Erythroblast (primary cell): ENCODE data around the gene GPR173.

ENCODE experiments used
- GATA1 ChIP-seq: IDR thresholded peaks from 2 replicates; pipeline ENCODE4 v1.6.1; 2011; ENCODE audit warnings: low read depth, mild to moderate bottlenecking, control low read depth, low read length, moderate library complexity
- POLR2A ChIP-seq: IDR thresholded peaks from 2 replicates; pipeline ENCODE4 v1.6.1; 2011; ENCODE audit warnings: mild to moderate bottlenecking, low read length

DNA sequence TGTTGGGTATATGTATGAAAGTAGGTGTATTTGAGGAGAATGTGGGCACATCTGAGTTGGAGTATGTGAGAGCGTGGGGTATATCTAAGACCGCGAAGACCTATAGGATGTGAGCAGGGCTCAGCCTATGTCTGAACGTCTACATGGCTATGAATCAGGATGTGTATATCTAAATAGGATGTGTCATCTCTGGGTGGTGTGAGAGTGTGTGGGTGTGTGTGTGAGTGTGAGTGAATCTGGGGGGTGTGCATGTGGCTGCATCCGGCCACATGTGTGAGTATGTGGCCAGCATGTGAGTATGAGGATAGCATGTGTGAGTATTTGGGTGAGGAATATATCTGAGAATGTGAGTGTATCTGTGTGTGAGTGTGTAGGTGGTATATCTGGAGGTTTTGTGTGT, 7.7 kb downstream of the GPR173 start:
- no peak for TF ChIP-seq POLR2A
- no peak for TF ChIP-seq GATA1
